T-cell (primary cell): ENCODE data around the gene SNPH. TPM values are rescaled to one million over a fixed set of nuclear protein-coding genes. Genes with fewer than 3 reads are reported as not detected.

Source experiments
- ATAC-seq, 4 experiments: fragments of 200-7000 bp in 3 of 4; fragments of 150-1000 bp in 1 of 4; cut with Tn5 transposase; replicated peaks in 1 of 4; 1 replicate in 3 of 4; 2 replicates in 1 of 4; pipeline ENCODE4 v1.10.0; 2021; ENCODE audit warnings: moderate library complexity in 3 of 4, mild to moderate bottlenecking in 2 of 4, moderate number of reproducible peaks in 1 of 4
- CTCF ChIA-PET, 2 donors: fragments of 300-600 bp; sonication (Branson Sonifier 250); formaldehyde crosslinking; loops; one replicate each; lab custom pipeline; 2022; ENCODE audit warnings: antibody characterized with exemption in 2 of 2; lab: Charles Lee
- POLR2A ChIA-PET, 2 donors: fragments of 300-600 bp; sonication (Branson Sonifier 250); formaldehyde crosslinking; loops; one replicate each; lab custom pipeline; 2022; ENCODE audit warnings: antibody characterized with exemption in 2 of 2; lab: Charles Lee
- DNase-seq, 35 experiments: peaks; one replicate each; pipeline versions ENCODE4 v3.0.0 to v3.0.0-alpha.2; 2013 to 2023
- H3K27ac ChIP-seq: one replicate; pipeline ENCODE4 v1.5.1; 2013; ENCODE audit warnings: low read length
- H3K27me3 ChIP-seq, 2 experiments: replicated peaks in 1 of 2; 1 replicate in 1 of 2; 2 replicates in 1 of 2; pipeline versions ENCODE4 v1.6.1 to v1.7.0; 2013; ENCODE audit warnings: low read length in 1 of 2, mixed read lengths in 1 of 2; ENCODE audit not compliant: control insufficient read depth in 2 of 2, insufficient read depth in 2 of 2; ENCODE audit errors: extremely low read depth in 1 of 2
- H3K36me3 ChIP-seq, 2 donors: 1 replicate in 1 of 2; 2 replicates in 1 of 2; pipeline versions ENCODE4 v1.6.1 to v1.7.0; 2013; ENCODE audit warnings: low read length in 1 of 2; ENCODE audit not compliant: control insufficient read depth in 2 of 2, insufficient read depth in 1 of 2; ENCODE audit errors: extremely low read depth in 1 of 2
- H3K4me1 ChIP-seq, 2 experiments: 1 replicate in 1 of 2; 2 replicates in 1 of 2; pipeline versions ENCODE4 v1.6.1 to v1.7.0; 2013; ENCODE audit warnings: low read length in 2 of 2, mixed read lengths in 1 of 2; ENCODE audit not compliant: insufficient read depth in 2 of 2, control insufficient read depth in 1 of 2; ENCODE audit errors: extremely low read depth in 1 of 2
- H3K4me3 ChIP-seq, 2 donors: 1 replicate in 1 of 2; 2 replicates in 1 of 2; pipeline versions ENCODE4 v1.5.1 to v1.7.0; 2013; ENCODE audit warnings: mild to moderate bottlenecking in 2 of 2, low read length in 1 of 2, moderate library complexity in 1 of 2; ENCODE audit not compliant: control insufficient read depth in 1 of 2; ENCODE audit errors: extremely low read depth in 1 of 2
- H3K9me3 ChIP-seq: 2 replicates; pipeline ENCODE4 v1.7.0; 2013
- H3K27ac Mint-ChIP-seq, 2 donors: one replicate each; pipeline ENCODE4 v1.8.0; 2020 to 2021; ENCODE audit warnings: mild to moderate bottlenecking in 2 of 2, mixed read lengths in 2 of 2
- H3K27me3 Mint-ChIP-seq, 2 donors: one replicate each; pipeline ENCODE4 v1.8.0; 2021 to 2022; ENCODE audit warnings: mixed read lengths in 2 of 2
- H3K36me3 Mint-ChIP-seq: one replicate; pipeline ENCODE4 v1.8.0; 2021; ENCODE audit warnings: mixed read lengths
- H3K4me1 Mint-ChIP-seq, 3 donors: one replicate each; pipeline ENCODE4 v1.8.0; 2020 to 2022; ENCODE audit warnings: mixed read lengths in 3 of 3, mild to moderate bottlenecking in 1 of 3
- H3K4me3 Mint-ChIP-seq, 3 donors: one replicate each; pipeline ENCODE4 v1.8.0; 2020 to 2022; ENCODE audit warnings: mild to moderate bottlenecking in 3 of 3, mixed read lengths in 3 of 3, moderate library complexity in 3 of 3
- H3K9me3 Mint-ChIP-seq, 3 donors: one replicate each; pipeline ENCODE4 v1.8.0; 2020 to 2022; ENCODE audit warnings: mixed read lengths in 3 of 3
- WGBS: methylation state at CpG from one replicate; pipeline ENCODE4 v1.1.5; 2013; ENCODE audit warnings: missing lambda C conversion rate; ENCODE audit not compliant: insufficient coverage; 5-methylcytosine and 5-hydroxymethylcytosine counted together
- total RNA-seq, 35 experiments: library from RNA in 6 of 35; stranded (reverse) in 6 of 35; fragments of 120-200 nt in 1 of 35; gene quantifications; one replicate each; pipeline versions ENCODE4 v1.2.1 to v1.2.4 and lab custom pipeline; 2013 to 2026

The SNPH gene
- total RNA-seq, 5 donors from 2014 or later (not counting 1 experiment from before 2014, with no cell fraction given), result 12.9 to 29.8 (median 23.4) TPM

DNA sequence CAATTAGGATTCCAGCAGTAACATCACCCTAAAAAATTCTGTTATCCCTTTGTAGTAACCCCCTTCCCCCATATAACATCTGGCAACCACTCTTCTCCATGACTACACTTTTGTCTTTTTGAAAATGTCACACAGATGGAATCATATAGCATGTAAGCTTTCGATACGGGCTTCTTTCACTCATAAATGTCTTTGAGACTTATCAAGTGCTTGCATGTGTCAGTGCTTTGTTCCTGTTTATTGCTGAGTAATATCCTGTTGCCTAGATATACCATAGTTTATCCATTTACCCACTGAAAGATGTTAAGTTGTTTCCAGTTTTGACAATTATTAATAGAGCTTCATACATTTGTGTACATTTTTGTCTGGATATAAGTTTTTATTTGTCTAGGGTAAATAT lies 10.4 kb upstream of the SNPH start:
- no peak overlapping the region for H3K27ac ChIP-seq
- no peak overlapping the region for H3K4me3 Mint-ChIP-seq
- no peaks in the 10 kb centered on the region for H3K36me3 ChIP-seq
- H3K27ac Mint-ChIP-seq, result no peak overlapping the region
- peaks cover 8 to 13% (median 12%) of the 10 kb centered on the region in 3 donors for H3K4me1 Mint-ChIP-seq
- no peaks in the 10 kb centered on the region for H3K36me3 Mint-ChIP-seq
- POLR2A ChIA-PET, result no interaction called here
- WGBS, result no CpG with 5 or more reads among the region's 2 CpGs
- no peak overlapping the region for H3K4me3 ChIP-seq
- ATAC-seq (no peak), DNase-seq (no peak)
- H3K9me3 Mint-ChIP-seq, result peaks cover 0 to 4% (median 2%) of the 10 kb centered on the region in 3 donors
- peaks cover 0 to 4% of the 10 kb centered on the region in 2 donors for H3K27me3 Mint-ChIP-seq
- CTCF ChIA-PET, result no interaction called here
- H3K9me3 ChIP-seq, result no peaks in the 10 kb centered on the region
- peaks cover 0 to 2% of the 10 kb centered on the region in 2 experiments for H3K4me1 ChIP-seq
- H3K27me3 ChIP-seq, result peaks cover 0 to 2% of the 10 kb centered on the region in 2 experiments

DNA sequence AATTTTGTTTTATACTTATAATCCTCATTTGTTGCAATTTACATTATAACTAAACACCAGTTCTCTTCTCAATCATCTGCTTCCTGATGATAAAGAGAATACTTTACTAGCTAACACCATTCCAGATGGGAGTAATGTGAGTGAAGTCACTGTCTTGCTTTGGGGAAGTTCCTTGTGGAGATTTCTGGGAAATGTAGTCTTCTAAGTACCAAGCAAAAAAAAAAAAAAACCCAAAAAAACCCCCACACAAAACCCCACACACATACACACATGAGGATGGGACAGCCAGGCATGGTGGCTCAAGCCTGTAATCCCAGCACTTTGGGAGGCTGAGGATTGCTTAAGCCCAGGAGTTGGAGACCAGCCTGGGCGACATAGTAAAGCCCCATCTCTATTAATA lies 2.2 kb upstream of the SNPH start:
- Histone ChIP-seq H3K27ac (no peak overlapping the region), H3K27me3 (peaks cover 0 to 2% of the 10 kb centered on the region in 2 experiments), H3K4me3 (no peak overlapping the region), H3K9me3 (no peaks in the 10 kb centered on the region), H3K36me3 (peaks cover 0 to 1% of the 10 kb centered on the region in 2 donors), H3K4me1 (peaks cover 8 to 37% of the 10 kb centered on the region in 2 experiments)
- no peaks in the 10 kb centered on the region for H3K9me3 Mint-ChIP-seq
- ChIA-PET POLR2A (no interaction called here), CTCF (interaction anchor here in 1 of 2 donors (0.7 kb wide), 1 partner anchor 36 kb away, joined by 3 read pairs; no protein-coding TSS in a partner anchor)
- no CpG with 5 or more reads among the region's 1 CpG for WGBS
- H3K36me3 Mint-ChIP-seq, result peaks cover 2% of the 10 kb centered on the region
- peaks cover 49 to 55% (median 52%) of the 10 kb centered on the region in 3 donors for H3K4me1 Mint-ChIP-seq
- H3K27ac Mint-ChIP-seq, result peak overlapping the region; percentile 80 to 96
- no peak for ATAC-seq
- DNase-seq, result no peak
- H3K27me3 Mint-ChIP-seq, result peaks cover 0 to 4% of the 10 kb centered on the region in 2 donors
- peak overlapping the region in 2 of 3 donors; percentile 36 to 85 for H3K4me3 Mint-ChIP-seq

DNA sequence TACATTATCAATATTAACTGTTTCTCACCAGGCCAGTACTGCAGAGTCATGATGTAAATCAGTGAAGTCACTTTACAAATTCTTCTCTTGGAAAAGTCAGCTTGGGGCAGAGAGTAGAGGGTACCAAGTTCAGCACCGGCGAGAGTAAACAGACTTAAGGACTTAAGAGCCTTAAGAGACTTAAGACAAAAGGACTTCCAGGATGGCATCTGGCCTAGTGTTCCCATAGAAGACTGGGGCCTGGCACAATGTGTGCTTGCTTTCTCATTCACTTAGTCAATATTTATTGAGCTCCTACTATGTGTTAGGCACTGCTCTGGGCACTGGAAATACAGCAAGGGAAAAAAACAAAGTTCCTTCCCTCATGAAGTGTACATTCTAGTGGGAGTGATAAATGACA lies 1.4 kb upstream of the SNPH start:
- Mint-ChIP-seq H3K4me3 (peak overlapping the region; percentile 85 to 90 (median 86)), H3K27ac (peak overlapping the region; percentile 96 to 98), H3K27me3 (peaks cover 0 to 4% of the 10 kb centered on the region in 2 donors), H3K4me1 (peaks cover 57 to 61% (median 60%) of the 10 kb centered on the region in 3 donors), H3K36me3 (peaks cover 3% of the 10 kb centered on the region), H3K9me3 (no peaks in the 10 kb centered on the region)
- DNase-seq (no peak), ATAC-seq (no peak)
- H3K36me3 ChIP-seq, result peaks cover 0 to 3% of the 10 kb centered on the region in 2 donors
- H3K27ac ChIP-seq, result peak overlapping the region; percentile 77
- 100% methylated on average over 2 of the region's 2 CpGs for WGBS
- ChIA-PET POLR2A (no interaction called here), CTCF (no interaction called here)
- no peak overlapping the region for H3K4me3 ChIP-seq
- peaks cover 0 to 2% of the 10 kb centered on the region in 2 experiments for H3K27me3 ChIP-seq
- H3K4me1 ChIP-seq, result peaks cover 8 to 37% of the 10 kb centered on the region in 2 experiments
- H3K9me3 ChIP-seq, result no peaks in the 10 kb centered on the region

DNA sequence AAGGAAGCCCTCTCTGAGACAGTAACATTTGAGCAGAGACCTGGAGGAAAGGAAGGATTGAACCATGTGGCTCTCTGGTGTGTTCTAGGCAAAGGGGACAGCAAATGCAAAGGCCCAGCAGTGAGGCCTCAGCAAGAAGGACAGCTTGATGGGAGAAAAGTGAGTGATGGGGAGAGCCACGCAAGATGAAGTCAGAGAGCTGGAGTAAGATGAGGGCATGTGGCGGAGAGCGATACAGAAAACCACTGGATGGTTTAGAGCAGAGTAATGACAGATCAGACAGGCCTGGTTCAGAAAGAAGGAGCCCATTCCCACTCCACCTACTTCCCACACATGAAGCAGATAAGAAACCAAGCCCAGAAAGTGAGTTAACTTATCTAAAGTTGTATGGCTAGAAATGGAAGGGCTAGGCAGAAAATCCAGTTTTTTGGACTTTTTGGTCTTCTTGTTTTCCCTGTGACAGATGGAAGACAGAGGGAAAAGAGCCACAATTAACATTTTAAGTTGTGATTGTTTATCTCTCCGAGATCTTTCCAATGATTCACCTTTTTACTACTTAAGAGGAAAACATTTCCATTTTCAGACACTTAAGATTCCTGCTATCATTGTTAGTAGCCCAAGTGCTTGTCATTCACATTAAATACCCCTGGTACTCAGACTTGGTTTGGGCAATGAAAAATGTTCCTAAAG lies 723 bp upstream of the SNPH start:
- 60% methylated on average over 1 of the region's 4 CpGs for WGBS
- Histone ChIP-seq H3K27me3 (peaks cover 0 to 2% of the 10 kb centered on the region in 2 experiments), H3K27ac (peak overlapping the region; percentile 77), H3K4me3 (peak overlapping the region; percentile 58 to 61), H3K36me3 (peaks cover 0 to 3% of the 10 kb centered on the region in 2 donors), H3K9me3 (no peaks in the 10 kb centered on the region), H3K4me1 (peaks cover 8 to 37% of the 10 kb centered on the region in 2 experiments)
- ChIA-PET POLR2A (no interaction called here), CTCF (interaction anchor here in 1 of 2 donors (0.9 to 1.1 kb wide), 2 partner anchors 11 to 38 kb away, joined by 3 read pairs; no protein-coding TSS in a partner anchor)
- Mint-ChIP-seq H3K4me1 (peaks cover 62 to 66% (median 63%) of the 10 kb centered on the region in 3 donors), H3K4me3 (peak overlapping the region; percentile 85 to 90 (median 86)), H3K27ac (peak overlapping the region; percentile 96 to 98), H3K9me3 (no peaks in the 10 kb centered on the region), H3K27me3 (peaks cover 0 to 4% of the 10 kb centered on the region in 2 donors), H3K36me3 (peaks cover 3% of the 10 kb centered on the region)
- ATAC-seq (no peak), DNase-seq (no peak)

DNA sequence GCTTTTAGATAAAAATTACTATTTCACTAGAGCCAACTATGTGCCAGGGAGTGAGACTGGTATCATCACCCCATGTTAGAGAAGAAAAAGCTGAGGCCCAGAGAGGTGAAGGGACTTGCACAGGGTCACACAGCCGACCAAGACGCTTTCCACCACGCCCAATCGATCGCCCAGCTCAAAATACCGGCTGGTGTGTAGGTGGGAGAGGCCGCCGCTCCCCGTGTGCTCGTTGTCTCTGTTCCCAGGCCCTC lies 253 bp upstream of the SNPH start:
- peaks cover 65 to 71% (median 66%) of the 10 kb centered on the region in 3 donors for H3K4me1 Mint-ChIP-seq
- peaks cover 3% of the 10 kb centered on the region for H3K36me3 Mint-ChIP-seq
- peaks cover 0 to 2% of the 10 kb centered on the region in 2 donors for H3K27me3 Mint-ChIP-seq
- no peak for DNase-seq
- H3K9me3 ChIP-seq, result no peaks in the 10 kb centered on the region
- H3K27me3 ChIP-seq, result peaks cover 0 to 1% of the 10 kb centered on the region in 2 experiments
- no peaks in the 10 kb centered on the region for H3K9me3 Mint-ChIP-seq
- no peak for ATAC-seq
- H3K4me3 ChIP-seq, result peak overlapping the region; percentile 58 to 61
- peaks cover 8 to 39% of the 10 kb centered on the region in 2 experiments for H3K4me1 ChIP-seq
- ChIA-PET POLR2A (interaction anchor here in 1 of 2 donors (0.7 kb wide), 2 partner anchors 35 to 493 kb away, joined by 4 to 5 read pairs; no protein-coding TSS in a partner anchor), CTCF (interaction anchor here in 1 of 2 donors (0.9 to 1.1 kb wide), 2 partner anchors 12 to 39 kb away, joined by 3 read pairs; no protein-coding TSS in a partner anchor)
- H3K27ac Mint-ChIP-seq, result peak overlapping the region; percentile 96 to 98
- peaks cover 0 to 3% of the 10 kb centered on the region in 2 donors for H3K36me3 ChIP-seq
- peak overlapping the region; percentile 77 for H3K27ac ChIP-seq
- peak overlapping the region; percentile 85 to 90 (median 86) for H3K4me3 Mint-ChIP-seq
- WGBS, result no CpG with 5 or more reads among the region's 10 CpGs

DNA sequence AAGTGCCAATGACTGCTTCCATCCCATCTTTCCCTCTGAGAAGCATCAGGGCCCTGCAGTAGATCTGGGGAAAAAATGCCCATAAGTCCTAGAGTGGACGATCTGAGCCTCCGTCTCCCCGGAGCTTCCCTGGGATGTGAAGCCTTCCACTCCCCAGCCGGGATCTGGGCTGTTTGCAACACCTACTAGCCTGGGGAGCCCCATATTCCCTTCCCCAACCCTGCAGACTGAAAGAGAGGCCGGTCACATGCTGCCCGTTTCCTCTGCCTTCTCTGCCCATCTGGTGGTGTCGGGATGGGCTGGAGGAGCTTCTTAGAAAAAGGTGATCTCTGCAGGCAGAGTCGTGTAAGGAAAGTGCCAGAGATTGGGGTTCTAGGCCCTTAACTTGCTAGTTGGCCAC lies 1.1 kb downstream of the SNPH start:
- ChIA-PET POLR2A (interaction anchor here (0.6 to 0.7 kb wide), 2 partner anchors 16 to 57 kb away, joined by 3 read pairs; no protein-coding TSS in a partner anchor), CTCF (interaction anchor here in 1 of 2 donors (0.6 kb wide), 1 partner anchor 149 kb away, joined by 3 read pairs; no protein-coding TSS in a partner anchor)
- Mint-ChIP-seq H3K4me3 (peak overlapping the region; percentile 82 to 86 (median 85)), H3K9me3 (no peaks in the 10 kb centered on the region), H3K27me3 (no peaks in the 10 kb centered on the region), H3K27ac (peak overlapping the region; percentile 42 to 63), H3K36me3 (peaks cover 3% of the 10 kb centered on the region), H3K4me1 (peaks cover 77 to 84% (median 79%) of the 10 kb centered on the region in 3 donors)
- Histone ChIP-seq H3K4me1 (peaks cover 8 to 42% of the 10 kb centered on the region in 2 experiments), H3K9me3 (no peaks in the 10 kb centered on the region), H3K27me3 (no peaks in the 10 kb centered on the region), H3K4me3 (peak overlapping the region in 1 of 2 donors; percentile 58), H3K36me3 (peaks cover 0 to 3% of the 10 kb centered on the region in 2 donors), H3K27ac (no peak overlapping the region)
- ATAC-seq (no peak), DNase-seq (no peak)
- WGBS, result 85% methylated on average over 2 of the region's 8 CpGs
